GM18868 (cell line): ENCODE measurements around the gene PLSCR5.

Experiments used
- ATAC-seq: cut with Tn5 transposase; IDR thresholded peaks from one replicate; pipeline ENCODE4 v1.9.1; 2021; ENCODE audit warnings: mild to moderate bottlenecking, moderate library complexity; ENCODE audit not compliant: unreplicated experiment

PLSCR5 gene

GRCh38 chr3:146605106-146605505 lies at the start of gene PLSCR5:
PLSCR5 (minus strand) TSS chr3:146605346; CDS start chr3:146605212, 134 bp downstream.
- no peak for ATAC-seq

- no peak for ATAC-seq
Measured at GRCh38 chr3:146653978-146654377, 48.8 kb upstream of the PLSCR5 start.

GRCh38 chr3:146650691-146651442 lies 45.7 kb upstream of the PLSCR5 start:
- no peak for ATAC-seq

- no peak for ATAC-seq
Measured at GRCh38 chr3:146646261-146646660, 41.1 kb upstream of the PLSCR5 start.

- peak; percentile 89 for ATAC-seq
Measured at GRCh38 chr3:146640955-146641867, 36.1 kb upstream of the PLSCR5 start.

- no peak for ATAC-seq
Measured at GRCh38 chr3:146640361-146640760, 35.2 kb upstream of the PLSCR5 start.

GRCh38 chr3:146638718-146639117 lies 33.6 kb upstream of the PLSCR5 start:
- ATAC-seq: no peak

- ATAC-seq: no peak
Measured at GRCh38 chr3:146637871-146638270, 32.7 kb upstream of the PLSCR5 start.

- ATAC-seq: no peak
Measured at GRCh38 chr3:146636881-146637280, 31.7 kb upstream of the PLSCR5 start.

GRCh38 chr3:146634346-146634745 lies 29.2 kb upstream of the PLSCR5 start:
- no peak for ATAC-seq

GRCh38 chr3:146628671-146629070 lies 23.5 kb upstream of the PLSCR5 start:
- ATAC-seq: no peak

- no peak for ATAC-seq
Measured at GRCh38 chr3:146626403-146627122, 21.4 kb upstream of the PLSCR5 start.

- ATAC-seq: peak; percentile 87
Measured at GRCh38 chr3:146625186-146625775, 20.1 kb upstream of the PLSCR5 start.

- no peak for ATAC-seq
Measured at GRCh38 chr3:146621723-146622122, 16.6 kb upstream of the PLSCR5 start.

GRCh38 chr3:146612015-146612414 lies 6.9 kb upstream of the PLSCR5 start:
- no peak for ATAC-seq

- no peak for ATAC-seq
Measured at GRCh38 chr3:146611096-146611495, 6.0 kb upstream of the PLSCR5 start.

- ATAC-seq: no peak
Measured at GRCh38 chr3:146598535-146598934, 6.6 kb downstream of the PLSCR5 start.

GRCh38 chr3:146594843-146595482 lies 10.2 kb downstream of the PLSCR5 start:
- ATAC-seq: peak; percentile 49

GRCh38 chr3:146593776-146594175 lies 11.4 kb downstream of the PLSCR5 start:
- no peak for ATAC-seq

GRCh38 chr3:146590521-146590920 lies 14.6 kb downstream of the PLSCR5 start:
- ATAC-seq: no peak
